HG02763 (cell line): ENCODE data around the gene LDLRAD4.
"Not testable (repeated sequence)": the region's sequence is repeated elsewhere in the genome, so short reads cannot be mapped to it uniquely, and the experiment has no call there.

ENCODE experiments used
- ATAC-seq: cut with Tn5 transposase; IDR thresholded peaks from one replicate; pipeline ENCODE4 v1.9.1; 2021; ENCODE audit warnings: mild to moderate bottlenecking, moderate library complexity; ENCODE audit not compliant: unreplicated experiment

LDLRAD4 gene

DNA sequence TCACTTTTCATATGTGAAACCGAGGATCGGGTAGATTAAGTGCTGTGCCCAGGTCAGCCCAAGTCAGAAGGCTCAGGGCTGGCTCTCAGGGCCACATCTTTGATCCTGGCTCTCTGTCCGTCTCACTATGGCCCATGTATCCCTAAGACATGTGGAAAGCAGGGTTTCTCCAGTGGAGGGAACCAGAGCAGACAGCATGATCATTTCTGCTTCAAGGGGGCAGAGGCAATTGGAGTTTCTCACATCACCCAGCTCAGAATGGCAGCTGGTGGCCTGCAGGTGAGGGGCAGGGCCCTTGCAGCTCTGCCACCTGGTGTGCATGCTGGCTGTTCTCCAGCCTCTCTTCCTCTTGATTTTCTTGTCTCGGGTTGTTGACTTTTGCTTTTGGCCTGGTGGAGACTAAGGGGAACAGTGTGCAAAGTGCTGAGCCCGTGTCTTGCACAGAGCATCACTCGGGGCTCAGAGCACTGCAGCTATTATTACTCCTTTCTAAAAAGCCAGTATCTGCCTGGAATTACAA, 27.0 kb downstream of the LDLRAD4 start:
- no peak for ATAC-seq

DNA sequence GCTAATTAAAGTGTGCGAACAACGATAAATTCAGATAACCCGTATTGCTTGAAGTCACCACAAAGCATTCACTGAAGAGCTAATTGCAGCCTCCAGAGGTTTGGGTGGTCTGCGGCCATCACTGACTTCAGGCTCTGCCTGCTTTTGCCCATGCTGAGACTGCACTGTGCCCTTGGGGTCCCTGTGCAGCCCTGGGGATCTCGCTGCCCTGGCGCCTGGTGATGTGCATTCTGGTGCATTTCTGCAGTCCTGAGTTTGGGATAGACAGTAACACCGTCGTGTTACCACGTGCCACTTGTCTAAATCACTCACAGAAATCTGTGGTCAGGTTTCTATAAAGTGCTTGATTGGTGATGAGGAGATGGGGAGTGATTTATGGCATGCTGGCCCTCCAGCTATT, 27.6 kb downstream of the LDLRAD4 start:
- ATAC-seq = no peak

DNA sequence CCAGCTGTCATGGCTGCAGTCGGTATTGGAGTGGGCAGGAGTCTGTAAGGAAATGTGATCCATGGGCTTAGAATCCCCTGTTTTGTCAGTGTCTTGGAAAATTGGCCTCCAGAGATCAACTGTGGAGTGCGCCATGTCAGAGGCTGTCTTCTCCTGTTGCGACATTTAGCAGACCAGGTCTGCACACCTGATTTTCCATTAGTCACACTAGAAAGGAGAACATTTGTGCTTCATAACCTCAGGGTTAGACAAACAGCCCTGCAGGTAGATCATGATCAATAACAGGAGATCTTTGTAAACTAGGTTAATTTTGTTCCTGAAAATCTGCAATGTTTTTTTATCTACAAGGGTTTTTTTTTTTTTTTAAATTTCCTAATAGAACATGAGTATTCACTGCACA, 28.0 kb downstream of the LDLRAD4 start:
- no peak for ATAC-seq

DNA sequence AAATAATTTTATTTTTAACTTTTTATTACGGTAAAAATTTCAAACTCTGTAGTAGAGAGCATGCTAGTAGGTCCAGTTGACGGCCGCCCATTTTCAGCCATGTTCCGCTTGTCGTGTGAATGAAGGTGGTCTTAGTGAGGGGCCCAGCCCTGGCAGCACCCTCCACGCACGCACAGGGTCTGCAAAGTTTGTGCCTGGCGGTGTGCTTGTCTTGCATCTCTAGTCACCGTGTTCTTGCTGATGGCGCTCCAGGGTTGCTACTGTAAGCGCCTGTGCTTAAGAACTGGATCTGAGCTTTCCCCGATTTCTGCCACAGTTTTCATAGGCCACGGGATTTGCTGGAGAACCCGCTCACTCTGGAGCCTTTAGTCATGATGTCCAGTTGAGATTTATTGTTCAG, 28.9 kb downstream of the LDLRAD4 start:
- ATAC-seq = no peak

DNA sequence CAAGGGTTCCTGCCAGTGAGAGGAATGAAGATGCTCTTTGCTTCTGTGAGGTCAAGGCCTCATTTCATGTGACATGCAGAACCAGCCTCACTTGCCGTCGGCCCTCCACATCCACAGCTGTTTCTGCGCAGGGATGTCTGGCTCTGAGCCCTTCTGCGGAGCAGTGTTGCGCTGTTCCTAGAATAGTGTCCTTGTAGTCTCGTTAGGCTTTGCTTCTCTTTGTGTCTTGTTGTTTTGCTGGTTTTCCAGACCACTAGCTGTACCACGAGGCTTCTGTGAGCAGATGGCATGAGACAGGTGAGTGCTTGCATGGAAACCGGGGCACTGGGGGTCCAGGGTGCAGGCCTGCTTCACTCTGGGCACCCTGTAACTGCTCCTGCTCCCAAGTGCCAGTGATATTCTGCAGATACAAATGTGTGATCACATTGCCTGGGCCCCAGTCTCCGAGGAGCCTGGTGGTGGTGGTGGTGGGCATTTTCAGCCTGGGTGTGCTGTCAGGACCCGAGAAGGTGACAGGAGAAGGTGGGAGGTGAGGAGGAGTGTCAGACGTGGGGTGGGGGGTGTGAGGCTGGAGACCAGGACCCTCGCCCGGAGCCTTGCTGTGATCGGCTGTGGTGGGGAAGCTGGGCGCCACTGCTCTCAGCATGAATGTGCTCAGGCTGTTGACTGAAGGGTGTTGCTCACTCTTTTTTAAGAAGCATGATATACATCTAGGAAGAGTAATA, 34.3 kb downstream of the LDLRAD4 start:
- ATAC-seq = no peak

DNA sequence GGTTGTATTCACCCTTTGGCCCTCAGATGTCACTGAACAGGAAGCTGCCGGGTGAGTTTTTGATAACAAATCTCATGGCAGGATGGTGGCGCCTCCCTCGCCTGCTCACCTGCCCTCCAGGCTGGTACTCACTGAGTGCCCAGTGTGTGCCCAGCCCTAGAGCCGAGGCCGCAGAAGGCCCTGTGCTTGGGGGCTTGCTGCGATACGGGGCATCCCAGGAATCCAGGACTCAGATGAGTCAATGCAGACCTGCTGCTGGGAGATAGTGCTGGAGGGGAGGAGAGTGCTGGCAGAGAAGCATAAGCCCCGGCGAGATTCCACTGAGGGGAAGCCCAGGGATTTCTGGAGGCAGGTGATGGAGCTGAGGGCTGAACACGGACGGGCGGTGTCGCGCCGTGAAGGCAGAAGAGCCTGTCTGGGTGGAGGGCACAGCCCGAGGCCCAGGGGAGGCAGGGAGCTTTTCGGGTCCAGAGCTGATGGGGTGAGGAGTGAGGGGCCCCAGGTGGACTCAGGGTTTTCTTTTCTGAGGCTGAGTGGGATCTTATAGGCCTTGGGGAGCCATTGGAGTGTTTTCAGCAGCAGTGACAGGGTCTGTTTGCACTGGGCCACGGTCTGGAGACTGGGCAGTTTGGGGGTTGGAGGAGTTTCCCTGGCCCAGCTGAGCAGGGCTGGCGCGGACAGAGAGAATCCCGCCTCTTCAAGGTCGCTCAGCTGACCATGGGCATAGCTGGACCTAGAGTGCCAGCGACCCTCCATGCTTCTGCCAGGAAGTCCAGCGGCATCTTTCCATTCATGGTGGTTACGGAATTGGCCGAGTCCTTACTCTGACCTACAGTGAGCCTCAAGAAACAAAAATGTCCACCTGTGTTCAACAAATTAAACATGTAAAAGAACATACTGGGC, 35.5 kb downstream of the LDLRAD4 start:
- no peak for ATAC-seq

DNA sequence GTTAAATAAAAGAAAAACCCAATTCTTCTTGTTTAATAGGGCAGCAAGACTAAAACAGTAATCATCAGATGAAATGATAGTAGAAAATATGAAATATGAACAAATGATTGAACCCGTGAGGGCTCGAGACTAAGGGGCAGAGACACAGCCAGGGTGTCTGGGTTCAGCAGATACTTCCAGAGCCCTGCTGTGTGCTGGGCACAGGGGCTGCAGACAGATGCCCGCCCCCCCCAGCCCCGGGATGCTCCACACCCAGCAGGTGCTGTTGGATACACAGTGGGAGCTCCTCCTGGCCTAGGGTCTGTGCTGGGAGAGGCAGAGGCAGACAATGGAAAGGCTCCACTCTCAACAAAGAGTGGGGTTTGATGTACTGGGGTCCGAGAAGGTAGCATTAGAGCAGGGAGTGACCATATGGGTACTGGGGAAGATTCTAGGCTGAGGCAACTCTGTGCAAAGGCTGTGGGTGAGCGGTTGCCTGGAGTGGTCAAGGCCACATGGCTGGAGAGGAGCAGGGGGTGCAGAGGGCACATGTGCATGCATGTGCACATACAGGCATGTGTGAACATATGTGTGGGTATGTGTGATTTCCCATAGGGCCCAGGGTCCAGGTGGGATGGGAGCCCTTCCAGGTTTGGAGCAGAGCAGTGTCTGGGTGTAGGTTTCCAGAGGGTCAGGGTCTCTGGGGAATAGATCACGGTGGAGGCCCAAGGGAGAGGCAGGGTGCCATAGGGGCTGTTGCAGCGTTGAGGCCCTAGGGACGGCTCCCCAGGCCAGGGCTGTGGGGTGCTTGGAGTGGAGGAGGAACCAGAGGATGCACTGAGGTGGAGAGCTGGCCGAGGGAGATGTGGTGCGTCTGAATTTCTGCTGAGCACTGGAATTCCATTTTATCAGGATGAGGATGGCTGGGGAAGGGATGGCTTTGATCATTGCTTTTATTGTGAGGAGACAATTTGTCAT, 36.7 kb downstream of the LDLRAD4 start:
- ATAC-seq = no peak

DNA sequence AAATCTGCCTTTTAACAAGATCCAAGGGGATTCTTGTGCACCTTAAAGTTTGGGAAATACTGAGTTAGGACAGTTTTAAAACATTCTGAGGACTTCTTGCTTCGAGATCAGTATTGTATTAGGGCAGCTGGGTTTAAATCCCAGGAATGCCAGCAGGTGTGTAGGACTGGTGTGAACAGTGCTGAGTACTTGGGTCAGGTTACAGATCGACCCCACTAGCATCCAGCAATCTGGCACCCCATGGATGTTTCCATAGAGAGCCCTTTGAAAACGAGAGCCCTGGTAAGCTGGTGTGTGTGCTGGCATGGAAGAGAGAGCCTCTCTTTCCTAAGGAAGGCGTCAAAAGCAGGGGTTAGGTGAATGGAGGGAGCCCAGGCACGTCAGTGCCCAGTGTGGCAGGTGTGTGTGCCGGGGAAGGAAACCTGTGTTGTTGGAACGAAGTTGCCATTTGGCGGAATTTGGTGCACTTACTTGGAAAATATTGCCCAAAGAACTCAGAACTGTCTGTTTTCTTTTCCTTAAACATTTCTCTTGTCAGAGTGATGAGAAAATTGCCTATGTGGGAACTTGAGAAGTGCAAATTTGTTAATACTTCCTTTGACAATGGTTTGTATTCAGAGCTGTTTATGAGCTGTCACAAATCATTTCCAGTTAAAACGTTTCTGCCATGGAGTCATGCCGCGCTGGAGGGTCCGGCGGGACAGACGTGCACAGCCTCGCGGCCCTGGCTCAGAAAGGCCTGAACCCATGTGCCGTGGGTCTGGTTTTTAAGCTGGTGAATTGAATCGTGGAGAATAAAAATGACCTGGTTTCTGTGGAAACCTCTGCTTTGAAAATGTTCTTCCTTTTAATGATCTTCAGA, 38.1 kb downstream of the LDLRAD4 start:
- ATAC-seq = no peak

DNA sequence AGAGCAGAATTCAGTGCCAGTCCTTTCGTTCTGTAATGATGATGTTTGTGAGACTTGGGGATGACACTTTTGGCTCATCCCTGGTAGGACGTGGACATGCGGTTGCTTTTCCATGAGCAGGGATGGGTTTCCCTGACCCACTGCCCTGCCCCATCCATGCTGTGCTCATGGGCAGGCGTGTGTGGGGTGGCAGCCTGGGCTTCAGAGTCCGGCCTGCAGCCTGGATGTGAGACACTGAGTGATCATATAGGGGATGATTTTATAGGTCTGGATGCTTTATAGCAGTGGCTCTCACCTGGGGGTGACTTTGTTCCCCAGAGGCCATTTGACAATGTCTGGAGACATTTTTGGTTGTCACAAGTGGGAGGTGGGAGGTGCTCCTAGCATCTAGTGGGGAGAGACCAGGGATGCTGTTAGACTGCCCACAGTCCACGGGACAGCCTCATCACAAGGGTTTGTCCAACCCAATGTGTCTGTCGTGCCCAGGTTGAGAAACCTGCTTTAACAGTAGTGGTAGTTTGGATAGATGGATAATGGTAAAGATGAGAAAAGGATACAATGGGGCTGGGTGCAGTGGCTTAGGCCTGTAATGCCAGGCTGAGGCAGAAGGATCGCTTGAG, 38.9 kb downstream of the LDLRAD4 start:
- ATAC-seq = no peak

DNA sequence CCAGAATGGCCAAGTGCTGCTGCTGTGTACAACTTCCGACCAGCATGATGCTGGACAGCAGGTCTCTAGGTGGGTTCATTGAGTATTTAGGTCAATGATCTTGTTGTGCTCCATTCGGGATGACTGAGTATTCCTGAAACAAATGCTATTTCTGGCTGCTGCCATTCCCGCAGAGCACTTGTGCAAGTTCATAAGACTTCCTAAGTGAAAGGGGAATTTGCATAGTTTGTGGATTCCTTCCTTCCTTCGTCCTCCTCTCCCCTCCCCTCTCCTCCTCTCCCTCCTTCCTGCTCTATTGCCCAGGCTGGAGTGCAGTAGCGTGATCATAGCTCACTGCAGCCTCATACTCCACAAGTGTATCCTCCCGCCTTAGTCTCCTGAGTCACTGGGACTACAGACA, 40.4 kb downstream of the LDLRAD4 start:
- ATAC-seq = no peak

DNA sequence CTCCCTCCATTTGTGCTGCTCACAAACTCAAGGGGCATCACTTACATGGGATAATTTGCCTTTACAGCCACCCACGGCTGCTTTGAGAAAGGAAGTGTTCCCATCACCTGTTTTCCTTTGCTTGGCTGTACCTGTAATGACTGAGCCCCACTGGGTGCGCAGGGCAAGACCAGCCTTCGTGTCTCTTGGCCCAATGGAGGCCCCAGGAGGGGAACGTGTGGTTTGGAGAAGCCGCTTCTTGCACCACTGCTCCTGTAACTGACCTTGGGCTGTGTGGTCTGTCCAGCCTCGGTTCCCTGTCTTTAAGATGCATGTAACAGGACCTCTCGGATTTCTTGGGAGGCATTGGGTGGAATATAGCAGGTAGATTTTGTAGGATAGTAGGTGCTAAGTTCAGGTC, 41.1 kb downstream of the LDLRAD4 start:
- no peak for ATAC-seq

DNA sequence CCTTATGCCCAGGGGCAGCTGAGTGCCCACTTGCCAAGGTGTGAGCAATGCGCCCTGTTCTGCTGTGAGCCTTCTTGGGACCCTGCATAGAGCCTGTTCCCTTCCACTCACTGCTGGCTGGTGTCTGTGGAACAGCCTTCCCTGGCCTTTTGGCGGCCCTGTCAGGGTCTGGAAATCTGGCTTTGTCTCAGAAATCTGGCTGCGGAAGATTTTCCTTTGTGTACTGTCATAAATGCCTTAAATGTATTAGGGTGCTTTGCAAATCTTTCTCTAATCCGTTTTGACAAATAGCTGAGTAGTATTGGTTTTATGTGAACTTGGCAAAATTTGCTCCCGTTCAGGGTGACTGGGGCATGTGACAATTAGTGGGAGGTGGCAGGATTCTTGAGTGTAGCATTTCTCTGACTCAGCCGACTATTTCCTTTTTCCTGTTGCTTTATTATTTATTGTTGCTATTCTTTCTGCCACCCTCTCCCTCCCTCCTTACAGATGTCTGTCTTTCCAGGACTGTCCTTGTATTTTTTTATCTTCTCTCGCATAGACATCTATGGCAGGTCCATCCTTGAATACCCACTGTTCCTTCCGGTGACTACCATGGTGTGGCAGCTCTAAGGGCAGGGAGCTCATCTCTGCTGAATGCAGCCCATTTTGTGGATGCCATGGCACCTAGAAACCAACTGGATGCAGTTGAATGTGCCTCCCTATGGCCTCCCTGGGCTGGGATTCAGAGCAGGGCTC, 41.8 kb downstream of the LDLRAD4 start:
- ATAC-seq = no peak

DNA sequence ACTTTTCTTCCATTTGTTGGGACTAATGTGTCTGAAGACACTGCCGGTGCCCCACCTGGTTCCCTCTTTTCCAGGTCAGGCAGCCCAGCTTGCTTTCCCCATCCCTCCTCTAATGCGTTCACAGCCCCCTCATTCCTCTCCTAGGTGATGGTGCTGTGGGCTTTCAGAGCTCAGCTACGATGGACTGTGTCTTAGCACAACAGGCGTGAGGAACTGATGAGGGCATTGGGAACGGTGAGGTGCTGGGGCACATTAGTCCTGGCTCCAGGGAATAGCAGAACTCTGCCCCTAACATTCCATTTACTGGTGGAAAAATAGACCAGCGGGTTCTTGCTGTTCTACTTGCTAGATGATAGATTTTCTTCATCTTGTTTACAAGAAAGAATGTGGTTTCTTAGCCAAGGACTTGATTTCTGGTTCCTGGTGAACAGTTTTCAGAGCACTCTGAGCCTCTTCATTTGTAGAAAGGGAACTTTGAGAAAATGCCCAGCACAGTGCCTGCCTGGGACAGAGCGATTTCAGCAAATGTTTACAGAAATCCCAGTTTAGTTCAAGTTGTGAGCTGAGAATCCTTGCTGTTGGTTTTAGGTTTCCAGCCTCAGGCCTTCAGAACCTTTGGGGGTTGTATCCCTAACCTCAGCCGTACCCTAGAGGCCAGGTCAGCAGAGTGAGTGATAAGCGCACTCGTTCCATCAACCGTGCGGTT, 42.5 kb downstream of the LDLRAD4 start:
- ATAC-seq = no peak

DNA sequence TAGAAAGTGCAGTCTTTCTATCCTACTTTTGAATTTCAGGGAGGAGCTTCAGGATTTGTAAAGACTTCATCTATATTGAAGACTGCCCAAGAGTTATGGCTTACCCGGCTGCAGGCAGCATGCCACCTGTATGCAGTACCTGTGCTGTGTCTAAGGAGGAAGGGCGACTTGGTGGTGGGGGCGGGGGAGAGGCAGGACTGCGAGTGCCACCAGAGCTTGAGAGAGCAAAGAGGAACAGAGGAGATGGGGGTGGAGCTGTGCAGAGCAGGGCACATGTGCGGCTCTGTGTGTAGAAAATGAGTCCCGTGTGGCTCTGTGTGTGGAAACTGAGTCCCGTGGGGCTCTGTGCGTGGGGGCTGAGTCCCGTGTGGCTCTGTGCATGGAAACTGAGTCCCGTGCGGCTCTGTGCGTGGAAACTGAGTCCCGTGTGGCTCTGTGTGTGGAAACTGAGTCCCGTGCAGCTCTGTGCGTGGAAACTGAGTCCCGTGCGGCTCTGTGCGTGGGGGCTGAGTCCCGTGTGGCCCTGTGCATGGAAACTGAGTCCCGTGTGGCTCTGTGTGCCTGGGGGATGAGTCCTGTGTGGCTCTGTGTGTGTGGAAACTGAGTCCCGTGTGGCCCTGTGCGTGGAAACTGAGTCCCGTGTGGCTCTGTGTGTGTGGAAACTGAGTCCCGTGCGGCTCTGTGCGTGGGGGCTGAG, 43.2 kb downstream of the LDLRAD4 start:
- ATAC-seq = no peak

DNA sequence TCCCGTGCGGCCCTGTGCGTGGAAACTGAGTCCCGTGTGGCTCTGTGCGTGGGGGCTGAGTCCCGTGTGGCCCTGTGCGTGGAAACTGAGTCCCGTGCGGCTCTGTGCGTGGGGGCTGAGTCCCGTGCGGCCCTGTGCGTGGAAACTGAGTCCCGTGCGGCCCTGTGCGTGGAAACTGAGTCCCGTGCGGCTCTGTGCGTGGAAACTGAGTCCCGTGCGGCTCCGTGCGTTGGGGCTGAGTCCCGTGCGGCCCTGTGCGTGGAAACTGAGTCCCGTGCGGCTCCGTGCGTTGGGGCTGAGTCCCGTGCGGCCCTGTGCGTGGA, 43.8 kb downstream of the LDLRAD4 start:
- not testable (repeated sequence) for ATAC-seq

DNA sequence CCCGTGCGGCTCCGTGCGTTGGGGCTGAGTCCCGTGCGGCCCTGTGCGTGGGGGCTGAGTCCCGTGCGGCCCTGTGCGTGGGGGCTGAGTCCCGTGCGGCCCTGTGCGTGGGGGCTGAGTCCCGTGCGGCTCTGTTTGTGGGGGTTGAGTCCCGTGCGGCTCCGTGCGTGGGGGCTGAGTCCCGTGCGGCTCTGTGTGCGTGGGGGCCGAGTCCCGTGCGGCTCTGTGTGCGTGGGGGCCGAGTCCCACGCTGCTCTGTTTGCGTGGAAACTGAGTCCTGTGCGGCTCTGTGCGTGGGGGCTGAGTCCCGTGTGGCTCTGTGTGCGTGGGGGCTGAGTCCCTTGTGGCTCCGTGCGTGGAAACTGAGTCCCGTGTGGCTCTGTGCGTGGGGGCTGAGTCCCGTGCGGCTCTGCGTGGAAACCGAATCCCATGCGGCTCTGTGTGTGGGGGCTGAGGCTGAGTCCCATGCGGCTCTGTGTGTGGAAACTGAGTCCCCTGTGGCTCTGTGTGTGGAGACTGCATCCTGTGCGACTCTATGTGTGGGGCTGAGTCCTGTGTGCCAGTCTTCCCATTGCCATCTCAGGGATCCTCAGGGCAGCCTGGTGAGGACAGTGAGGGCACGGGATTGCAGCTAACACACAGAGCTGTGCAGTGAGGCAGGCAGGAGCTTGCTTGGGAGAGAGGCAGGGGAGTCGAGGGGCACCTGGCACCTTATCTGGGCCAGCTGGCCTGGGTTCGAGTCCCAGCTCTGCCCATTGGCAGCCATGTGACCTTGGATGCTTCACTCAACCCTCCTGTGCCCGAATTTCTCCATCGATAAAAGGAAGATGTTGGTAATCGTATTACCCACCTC, 44.5 kb downstream of the LDLRAD4 start:
- ATAC-seq = no peak
